Neural progenitor cell (in vitro differentiated cells): Measurements from ENCODE around the gene PRLR.

Experiments
- CTCF ChIP-seq: fragments of 200-600 bp; sonication (generic); IDR thresholded peaks from 2 replicates; pipeline ENCODE4 v1.5.1; 2017; ENCODE audit warnings: antibody characterized with exemption, mild to moderate bottlenecking
- EZH2 ChIP-seq: fragments of 200-600 bp; sonication (generic); IDR thresholded peaks from 2 replicates; pipeline ENCODE4 v1.6.1; 2017; ENCODE audit warnings: antibody characterized with exemption, mild to moderate bottlenecking, moderate library complexity

GRCh38 chr5:35101016-35101415 is 129.3 kb downstream of the PRLR start:
- TF ChIP-seq CTCF, result no peak
- TF ChIP-seq EZH2, result no peak
